NCI-H82 treated with DMSO at 0.1 percent for 48 hours (cell line): ENCODE results near the gene CD6.
A peak's percentile ranks its signal among the peaks of the same experiment; 100 is the strongest.

Source experiments
- DNase-seq: peaks from one replicate; lab custom pipeline; 2025; ENCODE audit not compliant: unreplicated experiment; lab: John Stamatoyannopoulos, UW

CD6 gene

DNA sequence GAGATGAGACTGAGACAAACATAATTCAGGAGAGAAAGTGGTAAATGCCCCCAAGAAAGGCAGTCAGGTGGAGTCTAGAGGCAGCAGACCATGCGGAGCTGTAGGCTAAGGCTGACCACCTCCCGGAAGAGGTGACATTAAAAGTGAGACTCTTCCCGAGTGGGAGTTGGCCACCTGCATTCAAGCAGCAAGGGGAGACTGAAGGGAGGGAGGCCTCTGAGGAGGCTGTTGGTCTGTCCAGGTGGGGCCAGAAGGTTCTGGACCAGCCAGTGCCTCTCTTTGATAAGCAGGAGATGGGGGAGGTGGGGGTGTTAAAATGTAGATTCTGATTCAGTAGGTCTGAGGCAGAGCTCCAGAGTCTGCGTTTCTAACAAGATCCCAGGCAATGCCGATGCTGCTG, 37.5 kb downstream of the CD6 start:
- DNase-seq: no peak

- no peak for DNase-seq
Observed at GRCh38 chr11:61009392-61010275, 38.2 kb downstream of the CD6 start.

DNA sequence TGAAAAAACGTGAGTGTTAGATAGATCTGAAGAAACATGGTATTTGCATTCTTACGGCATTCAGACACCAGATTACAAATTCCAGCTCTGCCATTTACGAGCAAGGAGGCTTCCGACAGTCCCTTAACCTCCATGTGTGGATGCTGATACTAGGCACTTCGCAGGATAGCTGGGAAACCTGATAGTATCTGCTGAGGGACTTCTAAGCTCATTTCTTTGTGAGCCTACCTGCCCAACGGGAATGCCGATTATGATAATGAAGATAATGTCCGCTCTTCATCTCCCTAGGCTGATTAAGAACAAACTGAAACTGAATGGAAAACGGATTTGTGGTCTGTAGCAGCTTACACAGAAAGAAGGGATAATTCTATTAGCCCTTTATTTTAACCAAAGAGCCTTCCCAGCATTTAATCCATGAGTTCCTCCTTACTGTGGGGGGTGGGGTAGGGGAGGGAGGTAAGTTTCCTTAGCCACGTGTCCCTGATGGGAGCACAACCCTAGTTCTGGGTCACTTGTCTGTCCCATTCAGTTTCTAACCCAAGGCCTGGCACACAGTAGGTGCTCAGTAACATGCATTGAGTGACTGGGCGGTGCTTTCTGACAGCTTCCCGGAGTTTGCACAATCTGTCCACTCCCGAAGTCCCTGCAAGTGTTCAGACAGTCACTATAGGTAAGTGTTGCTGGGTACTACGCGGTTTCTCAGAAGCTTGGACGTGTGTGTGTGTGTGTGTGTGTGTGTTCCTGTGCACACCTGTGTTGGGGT, 39.2 kb downstream of the CD6 start:
- peak; percentile 96 for DNase-seq

- no peak for DNase-seq
Observed at GRCh38 chr11:61011229-61011870, 39.9 kb downstream of the CD6 start.

GRCh38 chr11:61011950-61012736, 40.7 kb downstream of the CD6 start:
- DNase-seq: no peak

- DNase-seq: no peak
Observed at GRCh38 chr11:61012737-61013215, 41.3 kb downstream of the CD6 start.

DNA sequence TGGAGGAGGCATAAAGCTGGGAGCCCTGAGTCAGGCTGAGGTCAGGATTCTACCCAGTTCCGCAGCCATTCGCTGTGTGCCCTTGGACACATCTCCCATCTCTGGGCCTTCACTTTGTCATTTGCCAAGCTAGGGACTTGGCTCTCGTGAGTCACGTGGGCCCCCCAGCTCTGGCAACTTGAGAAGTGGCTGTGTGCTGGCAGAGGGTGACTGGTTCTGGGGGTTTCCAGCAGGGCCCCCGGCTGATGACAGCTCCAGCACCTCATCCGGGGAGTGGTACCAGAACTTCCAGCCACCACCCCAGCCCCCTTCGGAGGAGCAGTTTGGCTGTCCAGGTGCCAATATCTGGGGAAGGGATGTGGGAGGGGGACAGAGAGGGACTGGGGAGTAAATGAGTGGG, 46.6 kb downstream of the CD6 start:
- DNase-seq: no peak

DNA sequence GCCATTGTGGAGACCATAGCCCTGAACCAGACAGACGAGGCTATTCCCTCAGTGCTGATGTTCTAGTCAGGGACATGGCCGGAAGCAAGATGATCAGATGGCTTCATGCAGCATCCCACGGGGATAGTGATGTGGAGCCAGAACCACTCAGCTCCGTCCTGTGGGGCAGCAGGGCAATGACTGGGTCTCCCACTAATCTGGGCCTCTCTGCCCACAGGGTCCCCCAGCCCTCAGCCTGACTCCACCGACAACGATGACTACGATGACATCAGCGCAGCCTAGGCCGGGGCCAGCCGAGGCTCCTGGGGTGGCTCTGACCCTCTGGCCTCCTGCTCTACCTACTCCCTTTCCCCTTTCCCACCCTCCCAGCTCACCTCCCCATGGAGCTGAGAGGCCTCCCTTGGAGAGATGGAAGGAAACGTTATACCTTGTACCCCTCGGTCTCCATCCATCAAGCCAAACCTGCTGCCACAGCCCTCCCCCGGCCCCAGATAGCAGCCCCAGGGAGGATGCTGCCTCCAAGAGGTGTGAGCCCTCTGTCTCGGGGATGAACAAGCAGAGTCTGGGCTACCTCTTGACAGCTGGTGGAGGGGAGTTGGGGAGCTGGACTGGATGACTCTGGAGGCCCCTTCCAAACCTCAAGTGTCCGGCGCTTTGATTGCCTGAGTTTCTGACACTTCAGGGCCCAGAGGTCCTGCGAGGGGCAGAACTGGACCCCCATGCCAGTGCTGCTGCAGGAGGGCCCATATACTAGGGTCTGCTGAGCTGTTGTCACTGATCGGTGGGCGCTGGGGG, 47.8 kb downstream of the CD6 start:
- no peak for DNase-seq

GRCh38 chr11:61019832-61020405, 48.4 kb downstream of the CD6 start:
- no peak for DNase-seq

DNA sequence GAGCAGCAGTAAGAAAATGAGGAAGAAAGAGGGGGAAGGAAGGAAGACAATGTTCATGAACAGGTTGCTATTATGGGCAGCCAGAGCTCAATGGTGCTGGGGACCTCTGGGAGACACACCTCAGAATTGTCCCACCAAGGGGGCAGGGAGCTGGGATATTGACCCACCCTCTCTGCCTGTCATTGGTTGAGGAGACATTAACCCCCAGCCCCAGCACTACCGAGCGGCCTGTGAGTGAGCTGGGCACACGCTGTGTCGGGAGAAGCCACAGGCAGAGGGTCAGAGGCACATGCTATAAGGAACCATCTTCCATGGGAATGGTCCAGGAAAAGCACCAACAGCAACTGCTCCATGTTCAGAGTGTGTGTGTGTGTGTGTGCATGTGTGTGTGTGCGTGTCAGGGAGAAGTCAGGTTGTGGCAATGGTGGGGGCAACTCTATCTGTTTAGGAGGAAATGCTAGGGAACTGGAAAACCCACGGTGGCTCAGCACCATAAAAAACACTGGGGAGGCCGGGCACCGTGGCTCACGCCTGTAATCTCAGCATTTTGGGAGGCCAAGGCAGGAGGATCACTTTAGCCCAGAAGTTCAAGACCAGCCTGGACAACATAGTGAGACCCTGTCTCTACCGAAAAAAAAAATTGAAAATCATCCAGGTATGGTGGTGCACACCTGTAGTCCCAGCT, 49.2 kb downstream of the CD6 start:
- DNase-seq: no peak

DNA sequence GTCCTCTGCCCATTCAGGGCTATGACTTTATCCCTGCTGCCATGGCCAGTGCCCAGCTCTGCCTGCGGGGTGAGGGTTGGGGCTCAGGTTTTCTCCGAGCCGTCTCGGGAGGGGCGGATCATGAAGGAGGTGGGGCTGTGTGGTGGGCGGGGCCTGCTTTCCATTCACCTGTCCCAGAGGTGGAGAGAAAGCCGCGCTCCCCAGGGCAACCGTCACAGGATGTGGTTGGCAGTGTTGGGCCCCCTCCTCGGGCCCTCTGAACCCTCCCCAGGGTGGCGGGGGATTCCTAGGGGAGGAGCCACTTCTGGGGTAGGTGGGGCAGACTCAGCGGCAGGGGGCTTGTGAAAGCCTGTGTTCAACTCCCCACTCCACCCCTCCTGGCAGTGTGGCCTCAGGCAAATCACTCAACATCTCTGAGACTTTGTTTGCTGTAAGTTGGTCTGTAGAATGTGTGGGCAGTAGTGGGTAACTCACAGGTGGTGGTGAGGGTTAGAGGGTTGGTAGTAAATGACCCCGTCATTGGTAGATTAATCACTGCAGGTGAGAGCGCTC, 50.3 kb downstream of the CD6 start:
- DNase-seq: no peak

GRCh38 chr11:61022311-61023085, 51.0 kb downstream of the CD6 start:
- DNase-seq: no peak

DNA sequence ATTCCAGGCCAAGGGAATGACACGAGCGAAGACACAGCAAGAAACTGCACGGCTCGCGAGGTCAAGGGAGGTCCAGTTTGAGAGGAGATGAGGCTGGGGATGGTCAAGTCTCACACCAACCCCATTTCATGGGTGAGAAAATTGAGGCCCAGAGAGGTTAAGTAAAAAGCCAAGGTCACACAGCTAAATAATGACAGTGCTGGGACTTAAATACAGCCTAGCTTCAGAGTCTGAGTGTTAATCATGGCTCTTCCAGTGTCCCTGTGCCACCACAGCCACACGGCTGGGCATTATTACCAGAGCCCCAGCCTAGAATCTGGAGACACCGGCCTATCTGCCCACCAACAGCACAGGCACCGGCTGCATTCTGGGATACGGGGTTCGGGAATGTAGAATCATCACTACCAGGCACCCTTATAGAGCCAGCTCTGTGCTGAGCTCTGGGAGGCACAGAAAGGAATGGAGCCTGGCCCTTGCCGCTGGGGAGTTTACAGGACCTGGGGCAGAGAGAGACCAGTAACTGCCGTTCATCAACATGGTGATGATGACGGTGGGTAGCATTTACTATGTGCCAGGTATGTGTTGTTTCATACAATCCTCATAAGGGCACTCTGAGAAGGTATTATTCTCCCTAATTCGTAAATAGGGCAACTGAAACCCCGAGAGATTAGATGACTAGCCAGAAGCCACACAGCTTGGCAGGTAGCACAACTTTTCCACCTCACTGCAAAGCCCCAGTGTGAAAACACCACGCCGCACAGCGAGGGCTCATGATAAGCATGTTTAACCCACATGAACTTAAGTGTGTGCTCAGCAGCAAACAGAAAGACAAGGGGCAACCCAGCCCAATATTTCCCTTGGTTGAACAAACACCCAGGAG, 51.8 kb downstream of the CD6 start:
- DNase-seq: no peak

DNA sequence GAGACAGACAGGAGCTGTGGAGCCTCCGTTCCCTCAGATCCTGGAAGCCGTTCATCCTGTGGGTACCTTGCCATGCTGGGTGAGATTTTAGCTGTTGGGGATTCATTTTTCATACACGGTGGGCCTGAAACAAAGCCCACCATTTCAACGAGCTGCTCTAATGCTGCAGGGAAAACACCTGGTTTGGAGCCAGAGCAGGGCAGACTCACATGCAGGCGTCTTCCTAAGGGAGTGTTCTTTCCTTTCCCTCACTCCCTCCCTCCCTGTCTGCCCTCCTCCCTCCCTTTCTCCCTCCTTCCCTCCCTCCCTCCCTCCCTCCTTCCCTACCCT, 52.5 kb downstream of the CD6 start:
- no peak for DNase-seq

DNA sequence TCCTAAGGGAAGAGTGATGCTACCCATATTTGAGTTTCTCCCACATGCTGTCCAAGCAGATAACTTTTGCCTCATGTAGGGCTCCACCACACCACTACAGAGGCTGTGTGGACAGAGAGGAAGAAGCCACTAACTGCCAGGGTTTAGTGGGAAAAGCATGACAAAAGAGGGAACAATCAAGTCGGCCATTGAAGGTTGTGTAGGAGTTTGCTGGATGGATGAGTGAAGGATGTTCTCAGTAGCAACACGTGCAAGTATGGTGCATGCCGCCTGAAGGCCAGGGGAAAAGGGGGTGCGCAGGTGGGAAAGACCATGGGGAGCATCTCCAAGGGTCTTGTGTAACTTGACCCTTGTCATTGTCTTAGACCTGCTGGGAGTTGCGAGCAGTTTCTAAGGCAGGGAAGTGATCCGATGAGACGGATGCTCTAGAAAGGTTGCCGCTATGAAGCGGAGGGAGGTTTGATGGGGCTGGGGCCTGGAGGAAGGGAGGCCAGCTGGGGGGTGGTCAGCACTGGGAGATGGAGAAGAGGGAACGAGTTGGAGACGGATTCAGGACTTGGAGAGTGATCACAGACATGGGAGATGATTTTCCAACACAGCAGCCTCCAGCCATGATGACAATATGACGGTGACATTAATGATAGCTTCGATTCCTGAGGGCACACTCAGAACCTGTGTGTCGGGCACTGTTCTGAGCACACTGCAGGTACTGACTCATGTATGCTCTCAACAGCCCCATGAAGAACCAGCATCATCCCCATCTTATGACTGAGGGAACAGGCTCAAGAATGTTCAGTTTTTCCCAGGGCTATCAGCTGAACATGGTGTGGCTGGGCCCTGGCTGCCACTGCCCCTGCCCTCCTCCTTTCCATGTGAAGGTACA, 53.7 kb downstream of the CD6 start:
- no peak for DNase-seq

GRCh38 chr11:61025821-61026120, 54.3 kb downstream of the CD6 start:
- DNase-seq: no peak
